ENCODE results near the gene KLHL22.

Gene KLHL22

GRCh38 chr22:20400606-20401375 is 94.8 kb downstream of the KLHL22 start:
- Histone ChIP-seq H3K79me2 (ENCODE audit: low read length) (no peaks in the 10 kb centered on the region), H2AFZ (ENCODE audit: low read length) (no peak overlapping the region), H3K36me3 (replicated peaks; ENCODE audit: insufficient read depth, low read length) (no peaks in the 10 kb centered on the region), H3K9me2 (replicated peaks; ENCODE audit: insufficient read depth, low read length) (no peaks in the 10 kb centered on the region), H3K9ac (ENCODE audit: low read length) (no peak overlapping the region), H3F3A (ENCODE audit: insufficient read depth, low read length) (no peaks in the 10 kb centered on the region), H3K4me2 (ENCODE audit: low read depth, low read length) (no peak overlapping the region), H3K27ac (ENCODE audit: low read length) (no peak overlapping the region), H3K4me3 (ENCODE audit: low read length) (no peak overlapping the region), H4K20me1 (ENCODE audit: insufficient read depth, low read length) (no peaks in the 10 kb centered on the region), H3K27me3 (replicated peaks; ENCODE audit: insufficient read depth, low read length) (no peaks in the 10 kb centered on the region), H3K4me1 (ENCODE audit: low read length) (no peaks in the 10 kb centered on the region), H3K9me3 (replicated peaks; ENCODE audit: insufficient read depth, low read length) (no peaks in the 10 kb centered on the region)
- no peak for DNase-seq
- TF ChIP-seq EZH2 (optimal IDR thresholded peaks at IDR 0.05; ENCODE audit: low read depth, low read length) (no peak), EZH2phosphoT487 (IDR thresholded peaks at IDR 0.05; ENCODE audit: low read length) (no peak), CTCF (IDR thresholded peaks at IDR 0.05; ENCODE audit: low read length) (no peak)

- Histone ChIP-seq H3F3A (ENCODE audit: insufficient read depth, low read length) (no peaks in the 10 kb centered on the region), H3K9me2 (replicated peaks; ENCODE audit: insufficient read depth, low read length) (no peaks in the 10 kb centered on the region), H2AFZ (ENCODE audit: low read length) (no peak overlapping the region), H3K4me3 (ENCODE audit: low read length) (no peak overlapping the region), H3K9me3 (replicated peaks; ENCODE audit: insufficient read depth, low read length) (no peaks in the 10 kb centered on the region), H3K4me2 (ENCODE audit: low read depth, low read length) (no peak overlapping the region), H4K20me1 (ENCODE audit: insufficient read depth, low read length) (no peaks in the 10 kb centered on the region), H3K9ac (ENCODE audit: low read length) (no peak overlapping the region), H3K79me2 (ENCODE audit: low read length) (peaks cover 2% of the 10 kb centered on the region; the same call in 1 of the 2 replicates), H3K27me3 (replicated peaks; ENCODE audit: insufficient read depth, low read length) (no peaks in the 10 kb centered on the region), H3K27ac (ENCODE audit: low read length) (no peak overlapping the region), H3K4me1 (ENCODE audit: low read length) (no peaks in the 10 kb centered on the region), H3K36me3 (replicated peaks; ENCODE audit: insufficient read depth, low read length) (no peaks in the 10 kb centered on the region)
- no peak for TF ChIP-seq CTCF (IDR thresholded peaks at IDR 0.05; ENCODE audit: low read length)
- TF ChIP-seq EZH2 (optimal IDR thresholded peaks at IDR 0.05; ENCODE audit: low read depth, low read length): no peak
- no peak for TF ChIP-seq EZH2phosphoT487 (IDR thresholded peaks at IDR 0.05; ENCODE audit: low read length)
- no peak for DNase-seq
Measured at GRCh38 chr22:20399866-20400605, 95.6 kb downstream of the KLHL22 start.

- Histone ChIP-seq H3F3A (ENCODE audit: insufficient read depth, low read length) (no peaks in the 10 kb centered on the region), H3K9me3 (replicated peaks; ENCODE audit: insufficient read depth, low read length) (no peaks in the 10 kb centered on the region), H3K4me2 (ENCODE audit: low read depth, low read length) (no peak overlapping the region), H3K9ac (ENCODE audit: low read length) (no peak overlapping the region), H3K4me3 (ENCODE audit: low read length) (no peak overlapping the region), H3K4me1 (ENCODE audit: low read length) (no peaks in the 10 kb centered on the region), H3K27me3 (replicated peaks; ENCODE audit: insufficient read depth, low read length) (no peaks in the 10 kb centered on the region), H3K9me2 (replicated peaks; ENCODE audit: insufficient read depth, low read length) (no peaks in the 10 kb centered on the region), H4K20me1 (ENCODE audit: insufficient read depth, low read length) (no peaks in the 10 kb centered on the region), H2AFZ (ENCODE audit: low read length) (no peak overlapping the region), H3K79me2 (ENCODE audit: low read length) (peaks cover 4% of the 10 kb centered on the region; the same call in 1 of the 2 replicates), H3K27ac (ENCODE audit: low read length) (no peak overlapping the region), H3K36me3 (replicated peaks; ENCODE audit: insufficient read depth, low read length) (no peaks in the 10 kb centered on the region)
- DNase-seq: no peak
- TF ChIP-seq EZH2phosphoT487 (IDR thresholded peaks at IDR 0.05; ENCODE audit: low read length): no peak
- no peak for TF ChIP-seq EZH2 (optimal IDR thresholded peaks at IDR 0.05; ENCODE audit: low read depth, low read length)
- TF ChIP-seq CTCF (IDR thresholded peaks at IDR 0.05; ENCODE audit: low read length): no peak
Measured at GRCh38 chr22:20398420-20398819, 97.2 kb downstream of the KLHL22 start.
